Tibial nerve (tissue), 4 donors: Measurements from ENCODE around the gene PDZD2. TPM values are rescaled to one million over a fixed set of nuclear protein-coding genes. Genes with fewer than 3 reads are reported as not detected.
A peak's percentile ranks its signal among the peaks of the same experiment; 100 is the strongest.

ENCODE experiments used
- DNase-seq, 2 donors: peaks; one replicate each; pipeline ENCODE4 v3.0.0-alpha.2; 2019; ENCODE audit warnings: low spot score in 2 of 2
- H3K27ac ChIP-seq, 4 donors: fragments of 200-600 bp; sonication (generic) in 3 of 4; one replicate each; pipeline ENCODE4 v1.5.1; 2017 to 2019; ENCODE audit warnings: mild to moderate bottlenecking in 1 of 4
- H3K27me3 ChIP-seq, 2 donors: fragments of 200-600 bp; sonication (generic) in 1 of 2; one replicate each; pipeline versions ENCODE4 v1.5.1 to v1.6.0; 2017 to 2019
- H3K36me3 ChIP-seq, 3 donors: fragments of 200-600 bp; sonication (generic); one replicate each; pipeline ENCODE4 v1.5.1; 2018 to 2019
- H3K4me1 ChIP-seq, 4 donors: fragments of 200-600 bp; sonication (generic) in 3 of 4; one replicate each; pipeline ENCODE4 v1.5.1; 2017 to 2019
- H3K4me3 ChIP-seq, 4 donors: fragments of 200-600 bp; sonication (generic) in 3 of 4; one replicate each; pipeline ENCODE4 v1.5.1; 2017 to 2019; ENCODE audit warnings: mild to moderate bottlenecking in 1 of 4, moderate library complexity in 1 of 4
- H3K9me3 ChIP-seq, 4 donors: fragments of 200-600 bp; sonication (generic) in 3 of 4; one replicate each; pipeline ENCODE4 v1.5.1; 2017 to 2019
- EP300 ChIP-seq, 2 donors: sonication (generic); formaldehyde crosslinking; IDR thresholded peaks; one replicate each; pipeline ENCODE4 v1.6.1; 2017; ENCODE audit warnings: antibody characterized with exemption in 2 of 2, mild to moderate bottlenecking in 1 of 2
- POLR2A ChIP-seq, 2 donors: fragments of 450-650 bp; IDR thresholded peaks; one replicate each; pipeline ENCODE4 v1.6.1; 2017; ENCODE audit warnings: antibody characterized with exemption in 2 of 2, mild to moderate bottlenecking in 2 of 2, moderate library complexity in 2 of 2
- WGBS, 2 donors: methylation state at CpG; one replicate each; pipeline ENCODE4 v1.1.5; 2018; 5-methylcytosine and 5-hydroxymethylcytosine counted together
- total RNA-seq, 4 donors: library from RNA; depleted of rRNA; stranded (reverse); fragments of >200 nt; gene quantifications; one replicate each; pipeline ENCODE4 v1.1.0, GENCODE V29; 2016
- TF ChIP-seq, protein P1 (sequence below), 5 experiments: fragments of 200-600 bp in 3 of 5; fragments of 450-650 bp in 2 of 5; sonication (generic) in 3 of 5; IDR thresholded peaks; one replicate each; pipeline ENCODE4 v1.5.1; 2016 to 2019; ENCODE audit warnings: antibody characterized with exemption in 5 of 5, mild to moderate bottlenecking in 3 of 5, moderate library complexity in 2 of 5

The PDZD2 gene
- total RNA-seq, 4 donors from 2014 or later: 102 to 153 (median 117) TPM

DNA sequence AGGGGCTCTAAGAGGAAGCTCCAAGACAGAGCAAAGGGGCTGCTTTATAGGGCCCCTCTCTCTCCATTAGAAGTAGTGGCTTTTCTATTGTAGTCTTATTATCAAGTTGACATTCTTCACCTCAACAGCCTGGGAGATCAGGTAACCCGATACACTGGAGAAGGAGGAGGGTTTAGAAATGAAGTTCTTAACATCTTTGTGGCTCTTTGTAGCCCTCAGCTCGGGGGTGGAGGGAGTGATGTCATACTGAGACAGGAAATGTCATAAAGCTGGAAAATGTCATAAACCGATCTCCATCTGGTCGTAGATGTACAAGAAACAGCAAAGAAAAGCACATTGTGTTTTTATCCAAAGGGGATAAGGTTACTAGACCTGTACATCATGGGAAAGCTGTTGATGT, 17.9 kb downstream of the PDZD2 start:
- DNase-seq: no peak
- Histone ChIP-seq H3K4me3 (no peak overlapping the region), H3K4me1 (no peaks in the 10 kb centered on the region), H3K27me3 (no peaks in the 10 kb centered on the region), H3K27ac (no peak overlapping the region), H3K36me3 (no peaks in the 10 kb centered on the region), H3K9me3 (no peaks in the 10 kb centered on the region)
- 52 to 58% methylated on average over 4 of the region's 4 CpGs for WGBS, 2 donors
- TF ChIP-seq EP300 (IDR thresholded peaks at IDR 0.05) (no peak), POLR2A (IDR thresholded peaks at IDR 0.05) (no peak)
- TF ChIP-seq, protein P1, sequence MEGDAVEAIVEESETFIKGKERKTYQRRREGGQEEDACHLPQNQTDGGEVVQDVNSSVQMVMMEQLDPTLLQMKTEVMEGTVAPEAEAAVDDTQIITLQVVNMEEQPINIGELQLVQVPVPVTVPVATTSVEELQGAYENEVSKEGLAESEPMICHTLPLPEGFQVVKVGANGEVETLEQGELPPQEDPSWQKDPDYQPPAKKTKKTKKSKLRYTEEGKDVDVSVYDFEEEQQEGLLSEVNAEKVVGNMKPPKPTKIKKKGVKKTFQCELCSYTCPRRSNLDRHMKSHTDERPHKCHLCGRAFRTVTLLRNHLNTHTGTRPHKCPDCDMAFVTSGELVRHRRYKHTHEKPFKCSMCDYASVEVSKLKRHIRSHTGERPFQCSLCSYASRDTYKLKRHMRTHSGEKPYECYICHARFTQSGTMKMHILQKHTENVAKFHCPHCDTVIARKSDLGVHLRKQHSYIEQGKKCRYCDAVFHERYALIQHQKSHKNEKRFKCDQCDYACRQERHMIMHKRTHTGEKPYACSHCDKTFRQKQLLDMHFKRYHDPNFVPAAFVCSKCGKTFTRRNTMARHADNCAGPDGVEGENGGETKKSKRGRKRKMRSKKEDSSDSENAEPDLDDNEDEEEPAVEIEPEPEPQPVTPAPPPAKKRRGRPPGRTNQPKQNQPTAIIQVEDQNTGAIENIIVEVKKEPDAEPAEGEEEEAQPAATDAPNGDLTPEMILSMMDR (IDR thresholded peaks at IDR 0.05): no peak

DNA sequence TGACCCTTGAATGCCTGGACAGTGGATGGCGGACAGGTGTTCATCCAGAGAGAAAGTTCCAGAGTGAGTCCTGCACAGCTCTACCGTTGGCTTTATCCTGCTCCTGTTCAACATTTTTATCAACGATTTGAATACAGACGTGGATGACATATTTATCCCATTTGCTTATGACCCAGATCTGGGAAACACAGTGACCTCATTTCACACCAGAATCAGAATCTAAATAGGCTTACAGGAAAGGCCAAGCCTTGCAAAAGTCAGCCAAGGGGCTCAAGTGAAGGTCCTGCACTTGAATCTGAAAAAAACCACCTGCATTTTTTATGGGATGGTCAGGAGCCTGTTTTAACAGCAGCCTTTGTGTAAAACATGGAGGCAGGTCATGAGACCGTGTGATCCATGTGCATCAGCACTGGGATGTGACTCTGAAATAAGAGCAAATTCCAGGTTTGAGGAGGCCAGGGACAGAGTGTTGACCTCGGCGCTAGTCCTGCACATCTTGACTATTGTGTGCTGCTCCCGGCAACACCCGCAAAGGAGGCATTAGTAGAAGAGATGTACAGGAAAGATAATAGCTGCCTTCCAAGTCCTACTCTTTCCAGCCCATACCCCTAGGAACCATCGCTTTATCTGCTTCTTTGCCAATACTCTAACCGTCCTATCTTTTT, 18.5 kb downstream of the PDZD2 start:
- Histone ChIP-seq H3K27me3 (no peaks in the 10 kb centered on the region), H3K27ac (no peak overlapping the region), H3K4me1 (no peaks in the 10 kb centered on the region), H3K4me3 (no peak overlapping the region), H3K9me3 (no peaks in the 10 kb centered on the region), H3K36me3 (no peaks in the 10 kb centered on the region)
- TF ChIP-seq, protein P1 (IDR thresholded peaks at IDR 0.05): no peak
- TF ChIP-seq EP300 (IDR thresholded peaks at IDR 0.05) (no peak), POLR2A (IDR thresholded peaks at IDR 0.05) (no peak)
- 79 to 86% methylated on average over 11 of the region's 11 CpGs for WGBS, 2 donors
- no peak for DNase-seq

DNA sequence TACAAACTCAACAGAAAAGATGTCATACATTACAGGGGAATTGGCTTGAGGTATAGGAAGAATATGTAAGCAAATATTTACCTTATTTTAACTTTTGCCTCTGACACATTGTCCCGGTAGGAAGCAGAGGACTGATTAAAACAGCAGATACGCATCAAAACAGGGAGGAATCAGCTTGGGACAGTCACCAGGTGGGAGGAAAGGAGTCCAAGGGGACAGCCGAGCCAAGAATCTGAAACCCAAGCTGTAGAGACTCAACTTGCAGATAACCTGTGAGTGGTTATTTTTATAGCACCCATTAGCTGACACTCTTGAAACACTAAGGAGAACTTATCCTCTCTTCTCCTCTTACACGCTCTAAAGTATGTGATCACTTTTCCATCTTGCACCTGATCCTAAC, 22.3 kb downstream of the PDZD2 start:
- WGBS, 2 donors: 90 to 95% methylated on average over 4 of the region's 4 CpGs
- Histone ChIP-seq H3K4me3 (no peak overlapping the region), H3K36me3 (no peaks in the 10 kb centered on the region), H3K27me3 (no peaks in the 10 kb centered on the region), H3K27ac (no peak overlapping the region), H3K9me3 (no peaks in the 10 kb centered on the region), H3K4me1 (no peaks in the 10 kb centered on the region)
- no peak for DNase-seq
- TF ChIP-seq EP300 (IDR thresholded peaks at IDR 0.05) (no peak), POLR2A (IDR thresholded peaks at IDR 0.05) (no peak)
- TF ChIP-seq, protein P1 (IDR thresholded peaks at IDR 0.05): no peak

DNA sequence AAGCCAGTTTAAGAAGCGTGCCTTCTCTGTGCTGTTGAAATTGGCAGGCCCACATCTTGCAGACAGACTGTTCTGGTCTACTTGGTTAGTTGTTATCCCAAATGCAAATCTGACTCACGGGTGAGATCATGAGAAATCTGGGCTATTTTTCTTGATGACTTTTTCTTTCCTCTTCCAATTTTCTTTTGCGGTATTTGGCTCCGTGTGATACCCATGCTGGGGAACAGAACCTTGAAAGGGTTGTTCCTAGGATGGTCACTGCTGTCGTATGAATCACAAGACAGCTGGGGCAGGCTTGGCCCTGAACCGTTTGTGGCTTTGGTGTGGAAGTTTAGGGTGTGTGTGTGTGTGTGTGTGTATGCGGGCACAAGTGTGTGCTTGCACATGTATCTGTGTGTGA, 24.6 kb downstream of the PDZD2 start:
- H3K27me3 ChIP-seq: no peaks in the 10 kb centered on the region
- 54 to 66% methylated on average over 7 of the region's 7 CpGs for WGBS, 2 donors
- H3K4me1 ChIP-seq: no peaks in the 10 kb centered on the region
- no peaks in the 10 kb centered on the region for H3K36me3 ChIP-seq
- H3K9me3 ChIP-seq: no peaks in the 10 kb centered on the region
- H3K27ac ChIP-seq: peak overlapping the region in 1 of 4 donors; percentile 11
- TF ChIP-seq, protein P1 (IDR thresholded peaks at IDR 0.05): no peak
- TF ChIP-seq POLR2A (IDR thresholded peaks at IDR 0.05): no peak
- peak in 1 of 2 donors; percentile 19 for TF ChIP-seq EP300 (IDR thresholded peaks at IDR 0.05)
- peak in 1 of 2 donors; percentile 46 for DNase-seq
- no peak overlapping the region for H3K4me3 ChIP-seq

DNA sequence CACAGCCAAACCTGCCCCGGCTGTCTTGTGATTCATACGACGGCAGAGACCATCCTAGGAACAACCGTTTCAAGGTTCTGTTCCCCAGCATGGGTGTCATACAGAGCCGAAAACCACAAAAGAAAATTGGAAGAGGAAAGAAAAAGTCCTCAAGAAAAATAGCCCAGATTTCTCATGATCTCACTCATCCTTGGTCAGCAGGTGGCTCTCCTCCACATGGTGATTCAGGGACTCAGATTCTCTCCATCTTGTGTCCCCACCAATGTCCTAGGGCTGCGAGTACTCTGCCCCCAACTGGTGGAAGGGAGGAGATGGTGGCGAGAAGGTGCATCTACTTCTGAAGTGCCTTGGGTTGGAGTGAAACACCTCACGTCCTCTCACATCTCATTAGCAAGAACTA, 25.6 kb downstream of the PDZD2 start:
- Histone ChIP-seq H3K9me3 (no peaks in the 10 kb centered on the region), H3K4me3 (no peak overlapping the region), H3K27me3 (no peaks in the 10 kb centered on the region), H3K4me1 (no peaks in the 10 kb centered on the region), H3K36me3 (no peaks in the 10 kb centered on the region), H3K27ac (no peak overlapping the region)
- DNase-seq: no peak
- WGBS, 2 donors: 85 to 94% methylated on average over 8 of the region's 8 CpGs
- TF ChIP-seq POLR2A (IDR thresholded peaks at IDR 0.05) (no peak), EP300 (IDR thresholded peaks at IDR 0.05) (no peak)
- TF ChIP-seq, protein P1 (IDR thresholded peaks at IDR 0.05): no peak
